GM18511 (cell line): ENCODE measurements around the gene MOV10L1.
"Not testable (repeated sequence)": the region's sequence is repeated elsewhere in the genome, so short reads cannot be mapped to it uniquely, and the experiment has no call there.

ENCODE experiments used
- ATAC-seq: cut with Tn5 transposase; IDR thresholded peaks from one replicate; pipeline ENCODE4 v1.9.1; 2021; ENCODE audit warnings: mild to moderate bottlenecking, moderate library complexity; ENCODE audit not compliant: unreplicated experiment

The MOV10L1 gene

DNA sequence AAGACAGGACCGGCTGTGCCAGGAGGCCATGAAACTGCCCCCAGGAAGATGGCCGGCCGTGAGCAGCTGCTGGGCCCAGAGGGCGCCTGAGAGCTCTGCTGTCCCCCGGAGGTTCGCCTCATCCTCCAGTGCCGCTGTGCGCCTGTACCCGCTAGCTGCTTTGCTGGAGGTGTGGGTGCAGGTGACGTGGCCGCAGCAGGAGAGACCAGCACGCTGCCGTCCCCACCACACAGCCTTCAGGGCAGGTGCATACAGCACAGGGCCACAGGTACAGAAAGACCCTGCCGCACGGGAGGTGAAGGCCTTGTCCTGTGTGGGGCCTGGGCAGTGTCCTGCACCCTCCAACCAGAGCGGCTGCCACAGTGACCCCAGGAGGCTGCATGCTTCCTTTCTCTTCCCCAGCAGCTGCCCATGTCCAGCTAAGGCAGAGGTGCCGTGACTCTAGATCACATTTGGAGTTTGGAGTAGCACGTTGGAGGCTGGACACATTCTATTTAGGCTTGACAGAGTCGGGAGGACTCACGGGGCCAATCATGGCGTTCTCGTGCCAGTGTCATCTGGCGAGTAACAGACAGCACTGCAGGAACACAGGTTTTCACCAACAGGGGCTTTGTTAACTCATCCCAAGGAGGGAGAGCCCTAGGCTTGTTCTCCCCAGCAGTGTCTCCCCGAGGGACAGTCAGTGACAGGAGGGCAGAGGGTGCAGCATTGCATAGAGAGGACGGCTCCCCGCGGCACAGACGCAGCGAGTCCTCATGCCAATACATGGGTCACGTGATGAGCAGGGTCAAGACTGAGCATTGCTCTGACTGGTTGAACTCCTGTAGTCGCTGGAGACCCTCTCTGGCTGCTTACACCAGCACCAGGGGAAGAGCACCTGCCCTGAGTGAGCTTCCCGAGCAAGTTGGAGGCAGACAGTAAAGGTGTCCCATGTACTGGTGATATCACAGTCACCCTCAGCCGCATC lies 62.0 kb downstream of the MOV10L1 start:
- no peak for ATAC-seq

GRCh38 chr22:50153056-50153755 lies 63.4 kb downstream of the MOV10L1 start:
- ATAC-seq = no peak

- no peak for ATAC-seq
Measured at GRCh38 chr22:50153756-50154140, 63.9 kb downstream of the MOV10L1 start.

GRCh38 chr22:50157709-50158375 lies 68.0 kb downstream of the MOV10L1 start:
- no peak for ATAC-seq

DNA sequence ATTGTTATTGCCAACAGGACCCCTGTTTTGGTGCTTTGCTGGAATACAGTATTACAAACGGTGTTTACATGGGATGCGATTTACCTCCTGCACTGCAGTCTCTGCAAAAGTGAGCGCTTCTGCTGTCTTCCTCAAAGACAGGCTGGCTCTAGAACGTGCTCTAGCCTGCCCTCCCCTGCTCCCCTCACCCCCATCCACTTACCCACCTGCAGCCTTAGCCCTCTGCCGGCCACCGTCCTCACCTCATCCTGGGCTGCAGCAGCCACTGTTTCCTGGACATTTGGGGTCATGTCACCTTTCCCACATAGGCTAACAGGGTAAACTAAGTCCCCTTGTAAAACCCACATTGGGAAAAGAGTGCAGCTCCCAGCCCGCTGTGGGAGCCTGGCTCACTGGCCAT lies 71.1 kb downstream of the MOV10L1 start:
- no peak for ATAC-seq

DNA sequence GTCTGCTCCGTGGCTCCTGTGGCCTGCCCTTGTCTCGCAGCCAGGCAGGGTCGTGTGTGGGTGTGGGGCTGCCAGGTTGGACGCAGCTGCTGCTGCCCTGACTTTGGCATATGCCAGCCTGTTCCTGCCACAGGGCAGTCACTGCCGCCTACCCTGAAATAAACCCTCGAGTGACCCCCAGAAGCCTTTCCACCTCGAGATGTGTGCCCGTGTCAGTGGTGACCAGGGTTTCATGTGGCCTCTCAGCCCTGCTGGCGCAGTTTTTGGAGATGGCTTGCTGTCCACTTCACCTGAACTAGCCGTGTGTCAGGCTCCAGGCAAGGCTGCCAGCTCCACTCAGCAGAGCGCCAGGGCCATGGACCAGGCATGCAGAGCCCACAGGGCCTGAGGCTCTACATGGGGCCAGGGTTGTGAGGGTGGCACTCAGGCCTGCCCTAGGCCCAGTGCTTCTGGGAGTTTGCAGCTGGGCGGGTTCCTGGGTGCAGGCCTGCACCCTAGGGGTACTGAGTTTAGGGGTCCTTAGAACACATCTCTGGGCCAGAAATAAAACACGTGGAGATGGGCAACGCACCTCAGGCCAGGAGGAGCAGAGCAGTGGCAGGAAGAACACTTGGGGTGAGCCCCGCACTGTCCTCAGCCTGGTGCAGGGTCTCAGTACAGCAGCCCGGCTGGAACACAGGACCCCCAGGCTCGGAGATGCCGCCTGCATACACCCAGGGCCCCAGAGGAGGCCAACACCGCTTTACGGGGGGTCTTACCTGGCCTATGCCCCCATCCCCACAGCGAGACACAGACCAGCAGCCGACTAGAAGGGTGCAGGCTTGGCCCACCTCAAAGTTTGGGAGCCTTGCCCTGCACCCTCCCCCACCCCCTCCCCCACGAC lies 71.9 kb downstream of the MOV10L1 start:
- no peak for ATAC-seq

DNA sequence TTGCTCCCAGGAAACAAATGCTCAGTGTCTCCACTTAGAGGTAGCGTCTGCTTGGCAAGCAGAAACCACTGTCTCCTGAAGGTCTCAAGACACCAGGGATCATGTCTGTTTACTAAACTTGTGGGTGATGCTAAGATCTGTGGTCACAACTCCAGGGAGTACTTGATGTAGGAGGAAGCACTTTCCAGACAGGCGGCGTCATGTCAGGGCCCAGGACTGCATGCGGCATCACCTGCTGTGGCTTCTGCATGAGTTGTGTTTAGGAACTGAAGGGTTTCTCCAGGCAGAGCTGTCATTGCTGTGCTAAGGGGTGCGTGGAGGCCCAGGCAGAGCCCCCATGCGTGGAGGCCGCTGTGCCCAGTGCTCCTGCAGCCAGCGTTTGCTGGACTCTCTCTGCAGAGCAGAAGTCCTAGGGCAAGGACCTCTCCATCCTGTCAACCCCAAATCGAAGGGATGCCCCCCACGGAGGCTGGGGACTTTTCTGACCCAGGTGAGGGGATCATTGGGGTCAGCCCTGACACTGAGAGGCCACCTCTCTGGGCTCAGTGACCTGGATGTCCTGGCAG lies 72.7 kb downstream of the MOV10L1 start:
- no peak for ATAC-seq

DNA sequence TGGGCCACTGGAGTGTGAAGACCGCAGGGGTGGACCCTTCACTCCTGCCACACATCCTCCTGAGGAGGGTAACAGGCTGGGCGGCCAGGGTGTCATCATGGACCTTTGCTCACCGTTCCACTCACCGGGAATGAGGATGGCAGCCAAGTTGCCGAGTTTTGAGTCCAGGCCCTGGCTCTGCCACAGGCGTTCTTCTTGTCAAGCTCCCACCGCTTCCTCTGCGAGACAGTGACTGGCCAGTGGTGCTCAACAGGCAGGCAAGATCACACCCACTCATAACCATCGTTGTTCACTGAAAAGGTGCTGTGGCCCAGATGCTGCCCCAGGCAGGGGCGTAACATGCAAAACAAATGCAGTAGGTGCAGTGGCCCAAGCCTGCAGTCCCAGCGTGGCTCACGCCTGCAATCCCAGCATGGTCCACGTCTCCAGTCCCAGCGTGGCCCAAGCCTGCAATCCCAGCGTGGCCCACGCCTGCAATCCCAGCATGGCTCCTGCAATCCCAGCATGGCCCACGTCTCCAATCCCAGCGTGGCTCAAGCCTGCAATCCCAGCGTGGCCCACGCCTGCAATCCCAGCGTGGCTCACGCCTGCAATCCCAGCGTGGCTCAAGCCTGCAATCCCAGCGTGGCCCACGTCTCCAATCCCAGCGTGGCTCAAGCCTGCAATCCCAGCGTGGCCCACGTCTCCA lies 75.8 kb downstream of the MOV10L1 start:
- no peak for ATAC-seq

DNA sequence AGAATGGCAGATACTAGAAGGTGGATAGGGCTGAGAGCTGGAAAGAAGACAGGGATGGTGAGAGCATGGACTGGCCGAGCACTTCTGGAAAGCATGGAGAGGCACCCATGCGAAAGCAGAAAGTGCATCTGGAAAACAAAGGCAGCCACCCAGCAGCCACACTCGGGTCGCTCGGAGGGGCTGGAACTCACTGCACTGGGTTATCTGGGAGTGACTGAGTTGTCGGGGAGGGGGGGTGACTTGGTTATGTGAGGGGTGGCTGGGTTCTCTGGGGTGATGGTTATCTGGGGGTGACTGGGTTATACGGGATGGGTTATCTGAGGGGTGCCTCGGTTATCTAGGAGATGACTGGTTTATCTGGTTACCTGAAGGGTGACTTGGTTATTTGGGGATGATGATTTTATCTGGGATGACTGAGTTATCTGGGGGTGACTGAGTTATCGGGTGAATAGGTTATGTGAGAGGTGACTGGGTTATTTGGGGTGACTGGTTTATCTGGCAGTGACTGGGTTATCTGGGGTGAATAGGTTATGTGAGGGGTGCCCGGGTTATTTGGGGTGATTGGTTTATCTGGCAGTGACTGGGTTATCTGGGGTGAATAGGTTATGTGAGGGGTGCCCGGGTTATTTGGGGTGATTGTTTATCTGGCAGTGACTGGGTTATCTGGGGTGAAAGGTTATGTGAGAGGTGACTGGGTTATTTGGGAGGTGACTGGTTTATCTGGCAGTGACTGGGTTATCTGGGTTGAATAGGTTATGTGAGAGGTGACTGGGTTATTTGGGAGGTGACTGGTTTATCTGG lies 78.1 kb downstream of the MOV10L1 start:
- ATAC-seq = no peak

DNA sequence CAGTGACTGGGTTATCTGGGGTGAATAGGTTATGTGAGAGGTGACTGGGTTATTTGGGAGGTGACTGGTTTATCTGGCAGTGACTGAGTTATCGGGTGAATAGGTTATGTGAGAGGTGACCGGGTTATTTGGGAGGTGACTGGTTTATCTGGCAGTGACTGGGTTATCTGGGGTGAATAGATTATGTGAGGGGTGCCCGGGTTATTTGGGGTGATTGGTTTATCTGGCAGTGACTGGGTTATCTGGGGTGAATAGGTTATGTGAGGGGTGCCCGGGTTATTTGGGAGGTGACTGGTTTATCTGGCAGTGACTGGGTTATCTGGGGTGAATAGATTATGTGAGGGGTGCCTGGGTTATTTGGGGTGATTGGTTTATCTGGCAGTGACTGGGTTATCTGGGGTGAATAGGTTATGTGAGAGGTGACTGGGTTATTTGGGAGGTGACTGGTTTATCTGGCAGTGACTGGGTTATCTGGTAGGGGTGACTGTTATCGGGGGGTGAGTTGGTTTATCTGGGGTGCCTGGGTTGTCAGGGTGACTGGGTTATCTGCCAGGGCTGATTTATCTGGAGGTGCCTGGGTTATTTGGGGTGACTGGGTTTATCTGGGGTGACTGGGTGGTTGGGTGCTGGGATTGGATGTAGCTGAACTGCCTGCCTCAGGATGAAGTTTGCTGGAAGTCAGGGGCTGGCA lies 78.8 kb downstream of the MOV10L1 start:
- not testable (repeated sequence) for ATAC-seq

GRCh38 chr22:50169181-50169759 lies 79.5 kb downstream of the MOV10L1 start:
- no peak for ATAC-seq

DNA sequence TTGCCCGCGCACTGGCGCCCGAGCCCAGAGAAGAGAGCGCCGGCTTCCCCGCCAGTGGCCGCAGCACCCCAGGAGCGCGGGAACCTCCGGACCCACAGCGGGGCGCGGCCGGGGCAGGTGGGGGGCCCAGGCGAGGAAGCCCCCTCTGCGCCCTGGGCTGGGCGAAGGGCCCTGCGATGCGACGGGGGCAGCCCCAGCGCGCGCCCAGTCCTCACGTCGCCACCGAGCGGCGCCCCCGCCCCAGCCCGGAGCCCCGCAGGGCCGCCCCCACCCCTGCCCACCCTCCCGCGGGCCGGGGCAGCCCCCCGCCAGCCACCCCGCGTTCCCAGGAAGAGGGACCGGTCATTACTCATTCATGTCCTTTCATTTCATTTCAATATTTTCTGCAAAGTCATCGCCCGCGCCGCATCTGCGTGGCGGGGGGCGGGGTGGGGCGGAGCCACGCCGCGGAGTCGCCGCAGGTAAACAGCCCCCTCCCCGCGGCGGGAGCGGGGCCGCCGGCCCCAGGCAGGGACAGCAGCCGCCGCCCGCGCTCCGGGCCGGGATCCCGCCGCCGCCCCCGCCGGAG lies 80.1 kb downstream of the MOV10L1 start:
- ATAC-seq = no peak

DNA sequence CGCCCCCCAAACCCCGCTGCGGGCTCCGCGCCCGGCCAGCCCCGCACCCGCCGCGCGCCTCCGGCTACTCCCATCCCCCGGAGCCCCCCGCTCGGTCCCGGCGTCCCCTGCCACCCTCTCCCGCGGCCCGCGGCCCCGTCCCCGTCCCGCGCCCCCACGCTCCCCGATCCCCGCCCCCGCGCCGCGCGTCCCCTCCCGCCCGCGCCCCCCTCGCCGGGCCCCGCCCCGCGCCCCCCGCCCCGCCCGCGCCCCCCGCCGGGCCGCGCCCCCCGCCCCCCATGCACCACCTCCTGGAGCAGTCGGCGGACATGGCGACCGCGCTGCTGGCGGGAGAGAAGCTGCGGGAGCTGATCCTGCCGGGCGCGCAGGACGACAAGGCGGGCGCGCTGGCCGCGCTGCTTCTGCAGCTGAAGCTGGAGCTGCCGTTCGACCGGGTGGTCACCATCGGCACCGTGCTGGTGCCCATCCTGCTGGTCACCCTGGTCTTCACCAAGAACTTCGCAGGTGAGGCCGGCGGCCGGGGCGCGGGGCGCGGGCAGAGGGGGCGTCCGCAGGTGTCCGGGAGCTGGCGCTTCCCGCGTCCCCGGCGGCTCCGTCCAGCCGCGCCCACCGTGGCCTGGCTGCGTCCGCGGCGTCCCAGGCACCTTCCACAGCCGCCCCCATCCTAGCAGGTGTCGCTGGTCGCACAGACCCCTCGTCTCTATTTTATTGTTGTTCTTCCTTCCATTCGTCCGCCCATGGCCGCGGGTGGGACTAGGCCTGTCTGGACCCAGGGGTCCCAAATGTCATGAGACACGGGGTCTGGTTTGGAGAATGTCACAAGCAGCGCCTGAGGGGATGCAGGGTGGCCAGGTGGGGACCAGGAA lies 80.9 kb downstream of the MOV10L1 start, which contains the start of gene PANX2:
Gene PANX2, plus strand, starts transcription at position 279 of the 866 bp plus-strand sequence. Its CDS starts 0 bp downstream, at position 279.
- ATAC-seq = no peak

GRCh38 chr22:50171319-50171964 lies 81.6 kb downstream of the MOV10L1 start:
- no peak for ATAC-seq

DNA sequence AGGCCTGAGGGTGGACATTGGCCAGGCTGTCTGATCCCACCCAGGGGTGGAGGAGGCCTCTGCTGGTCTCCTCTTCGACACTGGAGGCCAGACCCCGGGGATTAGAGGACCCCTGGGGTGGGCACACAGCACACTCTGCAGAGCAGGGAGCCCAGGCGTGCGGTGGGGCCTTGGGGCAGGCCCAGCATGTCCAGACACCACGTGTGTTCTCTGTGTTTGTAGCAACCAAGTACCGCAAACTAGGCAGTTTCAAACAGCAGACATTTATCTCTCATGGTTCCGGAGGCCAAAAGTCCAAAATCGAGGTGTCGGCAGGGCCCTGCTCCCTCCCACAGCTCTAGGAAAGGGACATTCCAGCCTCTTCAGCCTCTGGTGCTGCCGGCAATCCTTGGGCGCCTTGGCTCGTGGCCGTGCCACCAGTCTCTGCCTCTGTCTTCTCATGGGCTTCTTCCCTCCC lies 82.2 kb downstream of the MOV10L1 start:
- no peak for ATAC-seq
